B cell (primary cell): ENCODE results near the gene RPS26. TPM values are rescaled to one million over a fixed set of nuclear protein-coding genes. Genes with fewer than 3 reads are reported as not detected.
A peak's percentile ranks its signal among the peaks of the same experiment; 100 is the strongest.
"Not testable (repeated sequence)": the region's sequence is repeated elsewhere in the genome, so short reads cannot be mapped to it uniquely, and the experiment has no call there.

Experiments used
- ATAC-seq: fragments of 200-7000 bp; cut with Tn5 transposase; one replicate; pipeline ENCODE4 v1.10.0; 2021; ENCODE audit warnings: low read depth, mild to moderate bottlenecking, moderate number of reproducible peaks, moderate library complexity
- CTCF ChIA-PET: fragments of 350-600 bp; sonication (Branson Sonifier 250); formaldehyde crosslinking; loops from one replicate; lab custom pipeline; 2021; ENCODE audit warnings: antibody characterized with exemption, inconsistent platforms; lab: Charles Lee
- POLR2A ChIA-PET: fragments of 350-600 bp; sonication (Branson Sonifier 250); formaldehyde crosslinking; loops from one replicate; lab custom pipeline; 2021; ENCODE audit warnings: antibody characterized with exemption; lab: Charles Lee
- DNase-seq: peaks from one replicate; pipeline ENCODE4 v3.0.0; 2013
- H2AFZ ChIP-seq: 2 replicates; pipeline ENCODE4 v1.6.1; 2012; ENCODE audit warnings: mild to moderate bottlenecking, low read depth, low read length; ENCODE audit not compliant: insufficient read depth, poor library complexity, severe bottlenecking
- H3K27ac ChIP-seq, 2 donors: 1 replicate in 1 of 2; 2 replicates in 1 of 2; pipeline ENCODE4 v1.5.1; 2012 to 2013; ENCODE audit warnings: low read length in 2 of 2, mild to moderate bottlenecking in 2 of 2, moderate library complexity in 1 of 2
- H3K27me3 ChIP-seq, 4 experiments: fragments of 200-600 bp in 1 of 4; sonication (generic) in 1 of 4; replicated peaks in 1 of 4; 1 replicate in 2 of 4; 2 replicates in 2 of 4; pipeline versions ENCODE4 v1.6.1 to v1.7.0; 2013 to 2016; ENCODE audit warnings: low read length in 3 of 4, mild to moderate bottlenecking in 2 of 4, mixed read lengths in 1 of 4, moderate library complexity in 1 of 4; ENCODE audit not compliant: insufficient read depth in 4 of 4, control insufficient read depth in 3 of 4; ENCODE audit errors: control extremely low read depth in 1 of 4
- H3K36me3 ChIP-seq, 2 experiments: replicated peaks in 1 of 2; 1 replicate in 1 of 2; 2 replicates in 1 of 2; pipeline versions ENCODE4 v1.6.1 to v1.7.1; 2013; ENCODE audit warnings: low read length in 1 of 2; ENCODE audit not compliant: insufficient read depth in 2 of 2, control insufficient read depth in 1 of 2; ENCODE audit errors: control extremely low read depth in 1 of 2, extremely low read depth in 1 of 2
- H3K4me1 ChIP-seq, 2 donors: fragments of 200-600 bp in 1 of 2; sonication (generic) in 1 of 2; 1 replicate in 1 of 2; 2 replicates in 1 of 2; pipeline versions ENCODE4 v1.5.1 to v1.6.1; 2013 to 2017; ENCODE audit warnings: low read length in 2 of 2; ENCODE audit not compliant: control insufficient read depth in 2 of 2, insufficient read depth in 2 of 2
- H3K4me2 ChIP-seq: replicated peaks from 2 replicates; pipeline ENCODE3; 2012; ENCODE audit warnings: mild to moderate bottlenecking, low read depth, low read length; ENCODE audit not compliant: poor library complexity, severe bottlenecking
- H3K4me3 ChIP-seq, 5 experiments: fragments of 200-600 bp in 1 of 5; sonication (generic) in 1 of 5; 1 replicate in 3 of 5; 2 replicates in 2 of 5; pipeline versions ENCODE4 v1.5.1 to v1.7.0; 2011 to 2016; ENCODE audit warnings: low read length in 4 of 5, mild to moderate bottlenecking in 4 of 5, low read depth in 2 of 5, control low read depth in 1 of 5, moderate library complexity in 1 of 5; ENCODE audit not compliant: insufficient read depth in 1 of 5; ENCODE audit errors: control extremely low read depth in 1 of 5, extremely low read depth in 1 of 5
- H3K79me2 ChIP-seq: fragments of 200-600 bp; sonication (generic); one replicate; pipeline ENCODE4 v1.6.0; 2016; ENCODE audit warnings: low read length; ENCODE audit not compliant: control insufficient read depth, insufficient read depth
- H3K9ac ChIP-seq: fragments of 200-600 bp; sonication (generic); 2 replicates; pipeline ENCODE4 v1.6.1; 2017; ENCODE audit warnings: mild to moderate bottlenecking, low read length, moderate library complexity
- H3K9me3 ChIP-seq, 3 donors: one replicate each; pipeline versions ENCODE4 v1.6.1 to v1.7.1; 2013; ENCODE audit warnings: low read length in 2 of 3; ENCODE audit not compliant: control insufficient read depth in 2 of 3, insufficient read depth in 1 of 3; ENCODE audit errors: control extremely low read depth in 1 of 3
- H4K20me1 ChIP-seq: 2 replicates; pipeline ENCODE4 v1.6.0; 2012; ENCODE audit warnings: mild to moderate bottlenecking, low read length; ENCODE audit not compliant: insufficient read depth, control insufficient read depth, poor library complexity, severe bottlenecking
- H3K27ac Mint-ChIP-seq: one replicate; pipeline ENCODE4 v1.8.0; 2021; ENCODE audit warnings: mixed read lengths
- H3K27me3 Mint-ChIP-seq: one replicate; pipeline ENCODE4 v1.8.0; 2021; ENCODE audit warnings: mixed read lengths
- H3K4me1 Mint-ChIP-seq: one replicate; pipeline ENCODE4 v1.8.0; 2021; ENCODE audit warnings: mixed read lengths
- H3K4me3 Mint-ChIP-seq: one replicate; pipeline ENCODE4 v1.8.0; 2021; ENCODE audit warnings: mixed read lengths
- H3K9me3 Mint-ChIP-seq: one replicate; pipeline ENCODE4 v1.8.0; 2022; ENCODE audit warnings: mixed read lengths; ENCODE audit not compliant: insufficient read depth
- CTCF ChIP-seq: fragments of 200-600 bp; IDR thresholded peaks from one replicate; pipeline ENCODE4 v1.8.0; 2022; ENCODE audit warnings: antibody characterized with exemption, mild to moderate bottlenecking
- EZH2 ChIP-seq: IDR thresholded peaks from 2 replicates; pipeline ENCODE4 v1.6.1; 2012; ENCODE audit warnings: borderline replicate concordance, low read depth, mild to moderate bottlenecking, moderate library complexity, low read length; ENCODE audit not compliant: insufficient read depth, poor library complexity, severe bottlenecking
- WGBS: methylation state at CpG from one replicate; pipeline ENCODE4 v1.1.5; 2013; ENCODE audit warnings: missing lambda C conversion rate; ENCODE audit not compliant: insufficient coverage; 5-methylcytosine and 5-hydroxymethylcytosine counted together
- intact Hi-C: fragments of 100-400 bp; cut with micrococcal nuclease; formaldehyde crosslinking; loops from one replicate; pipeline ENCODE4 v1.10.0; 2022
- polyA plus RNA-seq: library from polyadenylated mRNA; depleted of rRNA; stranded (reverse); fragments of >200 nt; gene quantifications from 2 replicates; pipeline ENCODE4 v1.2.3, GENCODE V29; 2012
- total RNA-seq, 2 donors: library from RNA; stranded (reverse); fragments of 120-200 nt in 1 of 2; gene quantifications; 1 replicate in 1 of 2; 2 replicates in 1 of 2; pipeline versions ENCODE4 v1.2.3 to v1.2.4, GENCODE V29; 2013 to 2022

Gene RPS26
- total and polyA plus RNA-seq, 2 donors (not counting 1 experiment from before 2014, with no cell fraction given) = 21.0 to 549 TPM

- Histone ChIP-seq H3K9me3 (peaks cover 0 to 12% (median 0%) of the 10 kb centered on the region in 3 donors), H3K4me1 (peaks cover 18 to 22% of the 10 kb centered on the region in 2 donors), H3K27me3 (peaks cover 0 to 37% (median 15%) of the 10 kb centered on the region in 4 experiments)
- CTCF ChIA-PET, H3K27me3 Mint-ChIP-seq, H2AFZ ChIP-seq, H3K4me3 ChIP-seq, intact Hi-C loops, H3K4me2 ChIP-seq, H3K27ac Mint-ChIP-seq, ATAC-seq, H3K79me2 ChIP-seq, H3K9me3 Mint-ChIP-seq, H3K27ac ChIP-seq, H3K36me3 ChIP-seq, H4K20me1 ChIP-seq, DNase-seq, H3K4me3 Mint-ChIP-seq, H3K9ac ChIP-seq: not testable (repeated sequence)
- POLR2A ChIA-PET = interaction anchor here (0.7 to 0.8 kb wide), 2 partner anchors 8 to 751 kb away, joined by 5 to 6 read pairs; no protein-coding TSS in a partner anchor
- 90% methylated on average over 2 of the region's 9 CpGs for WGBS
- peaks cover 12% of the 10 kb centered on the region for H3K4me1 Mint-ChIP-seq
Measured at GRCh38 chr12:56077966-56078365, 36.2 kb downstream of the RPS26 start.

- Mint-ChIP-seq H3K4me1 (peaks cover 12% of the 10 kb centered on the region), H3K9me3 (no peaks in the 10 kb centered on the region), H3K27me3 (peaks cover 9% of the 10 kb centered on the region), H3K4me3 (peak overlapping the region; percentile 91), H3K27ac (no peak overlapping the region)
- no CpG with 5 or more reads among the region's 1 CpG for WGBS
- no peaks in the 10 kb centered on the region for H4K20me1 ChIP-seq
- CTCF ChIA-PET = interaction anchor here (1.6 kb wide), 1 partner anchor 40 kb away, joined by 3 read pairs; the partner anchor contains the start of gene ZC3H10
- no peaks in the 10 kb centered on the region for H3K79me2 ChIP-seq
- no peak overlapping the region for H2AFZ ChIP-seq
- no peak overlapping the region for H3K4me3 ChIP-seq
- H3K27ac ChIP-seq = no peak overlapping the region
- peaks cover 0 to 12% (median 0%) of the 10 kb centered on the region in 3 donors for H3K9me3 ChIP-seq
- ATAC-seq (no peak), DNase-seq (no peak)
- no peak overlapping the region for H3K9ac ChIP-seq
- no peaks in the 10 kb centered on the region for H3K36me3 ChIP-seq
- H3K4me2 ChIP-seq = no peak overlapping the region
- intact Hi-C loops = no loop called here
- peaks cover 18 to 22% of the 10 kb centered on the region in 2 donors for H3K4me1 ChIP-seq
- H3K27me3 ChIP-seq = peaks cover 0 to 39% (median 15%) of the 10 kb centered on the region in 4 experiments
- POLR2A ChIA-PET = no interaction called here
- TF ChIP-seq EZH2 (no peak), CTCF (no peak)
Measured at GRCh38 chr12:56078427-56078826, 36.7 kb downstream of the RPS26 start.
